Sigmoid colon (tissue), 3 donors: ENCODE data around the gene VPS37B.

Experiments used
- POLR2A ChIP-seq, 2 donors: fragments of 450-650 bp; IDR thresholded peaks; one replicate each; pipeline ENCODE4 v1.6.1; 2016; ENCODE audit warnings: antibody characterized with exemption in 2 of 2, mild to moderate bottlenecking in 2 of 2, moderate library complexity in 2 of 2
- TF ChIP-seq, protein P1 (sequence below), 4 experiments: fragments of 450-650 bp in 3 of 4; fragments of 200-600 bp in 1 of 4; IDR thresholded peaks; one replicate each; pipeline ENCODE4 v1.5.1; 2016 to 2019; ENCODE audit warnings: antibody characterized with exemption in 4 of 4, mild to moderate bottlenecking in 3 of 4, moderate library complexity in 2 of 4

DNA sequence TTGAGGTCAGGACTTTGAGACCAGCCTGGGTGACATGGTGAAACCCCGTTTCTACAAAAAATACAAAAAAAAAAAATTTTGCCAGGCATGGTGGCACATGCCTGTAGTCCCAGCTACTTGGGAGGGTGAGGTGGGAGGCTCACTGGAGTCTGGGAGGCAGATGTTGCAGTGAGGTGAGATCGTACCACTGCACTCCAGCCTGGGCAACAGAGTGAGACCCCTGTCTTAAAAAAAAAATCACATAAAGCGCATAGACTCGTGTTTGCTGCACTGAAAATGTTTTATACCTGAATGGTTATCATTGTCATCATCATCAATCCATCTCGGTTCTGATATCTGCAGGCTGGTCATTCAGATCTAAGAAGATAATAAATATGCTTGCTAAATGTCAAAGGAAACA is 24.8 kb upstream of the VPS37B start:
- TF ChIP-seq, protein P1, sequence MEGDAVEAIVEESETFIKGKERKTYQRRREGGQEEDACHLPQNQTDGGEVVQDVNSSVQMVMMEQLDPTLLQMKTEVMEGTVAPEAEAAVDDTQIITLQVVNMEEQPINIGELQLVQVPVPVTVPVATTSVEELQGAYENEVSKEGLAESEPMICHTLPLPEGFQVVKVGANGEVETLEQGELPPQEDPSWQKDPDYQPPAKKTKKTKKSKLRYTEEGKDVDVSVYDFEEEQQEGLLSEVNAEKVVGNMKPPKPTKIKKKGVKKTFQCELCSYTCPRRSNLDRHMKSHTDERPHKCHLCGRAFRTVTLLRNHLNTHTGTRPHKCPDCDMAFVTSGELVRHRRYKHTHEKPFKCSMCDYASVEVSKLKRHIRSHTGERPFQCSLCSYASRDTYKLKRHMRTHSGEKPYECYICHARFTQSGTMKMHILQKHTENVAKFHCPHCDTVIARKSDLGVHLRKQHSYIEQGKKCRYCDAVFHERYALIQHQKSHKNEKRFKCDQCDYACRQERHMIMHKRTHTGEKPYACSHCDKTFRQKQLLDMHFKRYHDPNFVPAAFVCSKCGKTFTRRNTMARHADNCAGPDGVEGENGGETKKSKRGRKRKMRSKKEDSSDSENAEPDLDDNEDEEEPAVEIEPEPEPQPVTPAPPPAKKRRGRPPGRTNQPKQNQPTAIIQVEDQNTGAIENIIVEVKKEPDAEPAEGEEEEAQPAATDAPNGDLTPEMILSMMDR (IDR thresholded peaks at IDR 0.05) = no peak
- TF ChIP-seq POLR2A (IDR thresholded peaks at IDR 0.05) = no peak
